ENCODE measurements around the gene ABCG8. TPM values are rescaled to one million over a fixed set of nuclear protein-coding genes. Genes with fewer than 3 reads are reported as not detected.

ABCG8 gene
- total RNA-seq, 2 experiments from 2014 or later = not detected

DNA sequence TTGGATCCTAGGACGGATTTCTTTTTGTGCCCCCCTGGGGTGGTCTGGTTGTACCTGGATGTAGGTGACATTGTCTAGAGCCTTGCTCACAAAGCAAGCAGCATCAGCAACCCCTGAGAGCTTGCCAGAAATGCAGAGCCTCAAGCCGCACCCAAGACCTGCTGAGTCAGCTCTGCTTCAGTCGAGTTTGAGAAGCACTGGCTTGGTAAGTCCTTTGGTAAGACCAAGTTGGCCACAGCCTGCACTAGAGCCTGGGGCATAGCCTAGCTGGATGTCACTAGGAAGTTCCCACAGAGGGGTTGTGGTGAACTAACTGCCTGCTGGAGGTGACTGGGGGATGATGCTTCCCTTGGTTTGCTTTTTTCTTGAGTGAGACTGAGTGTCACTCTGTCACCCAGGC, 6.3 kb upstream of the ABCG8 start:
- H3K4me1 Mint-ChIP-seq (ENCODE audit: low read depth) = peaks cover 3% of the 10 kb centered on the region
- CTCF ChIA-PET = no interaction called here
- no peaks in the 10 kb centered on the region for H3K36me3 Mint-ChIP-seq (ENCODE audit: low read depth)
- intact Hi-C loops (cut with micrococcal nuclease) = no loop called here
- H3K9me3 Mint-ChIP-seq = no peaks in the 10 kb centered on the region
- H3K27me3 Mint-ChIP-seq (ENCODE audit: low read depth) = peaks cover 25% of the 10 kb centered on the region
- DNase-seq = no peak
- H3K4me3 Mint-ChIP-seq = no peak overlapping the region
- H3K27ac Mint-ChIP-seq = no peak overlapping the region

DNA sequence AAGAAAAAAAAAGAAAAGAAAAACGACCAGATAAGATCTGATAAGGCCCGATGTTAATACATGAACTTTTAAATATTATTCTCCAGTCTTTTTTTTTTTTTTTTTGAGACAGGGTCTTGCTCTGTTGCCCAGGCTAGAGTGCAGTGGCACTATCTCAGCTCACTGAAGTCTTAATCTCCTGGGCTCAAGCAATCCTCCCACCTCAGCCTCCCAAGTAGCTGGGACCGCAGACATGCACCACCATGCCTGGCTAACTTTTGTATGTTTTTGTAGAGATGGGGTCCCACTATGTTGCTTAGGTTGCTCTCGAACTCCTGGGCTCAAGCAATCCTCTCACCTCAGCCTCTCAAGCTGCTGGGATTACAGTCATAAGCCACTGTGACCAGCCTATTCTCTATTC, 1.7 kb upstream of the ABCG8 start:
- Mint-ChIP-seq H3K36me3 (ENCODE audit: low read depth) (no peaks in the 10 kb centered on the region), H3K9me3 (no peaks in the 10 kb centered on the region), H3K4me3 (no peak overlapping the region), H3K27me3 (ENCODE audit: low read depth) (peaks cover 4% of the 10 kb centered on the region), H3K27ac (no peak overlapping the region), H3K4me1 (ENCODE audit: low read depth) (no peaks in the 10 kb centered on the region)
- CTCF ChIA-PET = interaction anchor here (0.6 kb wide), 1 partner anchor 9 kb away, joined by 3 read pairs; no protein-coding TSS in a partner anchor
- intact Hi-C loops (cut with micrococcal nuclease) = no loop called here
- no peak for DNase-seq

DNA sequence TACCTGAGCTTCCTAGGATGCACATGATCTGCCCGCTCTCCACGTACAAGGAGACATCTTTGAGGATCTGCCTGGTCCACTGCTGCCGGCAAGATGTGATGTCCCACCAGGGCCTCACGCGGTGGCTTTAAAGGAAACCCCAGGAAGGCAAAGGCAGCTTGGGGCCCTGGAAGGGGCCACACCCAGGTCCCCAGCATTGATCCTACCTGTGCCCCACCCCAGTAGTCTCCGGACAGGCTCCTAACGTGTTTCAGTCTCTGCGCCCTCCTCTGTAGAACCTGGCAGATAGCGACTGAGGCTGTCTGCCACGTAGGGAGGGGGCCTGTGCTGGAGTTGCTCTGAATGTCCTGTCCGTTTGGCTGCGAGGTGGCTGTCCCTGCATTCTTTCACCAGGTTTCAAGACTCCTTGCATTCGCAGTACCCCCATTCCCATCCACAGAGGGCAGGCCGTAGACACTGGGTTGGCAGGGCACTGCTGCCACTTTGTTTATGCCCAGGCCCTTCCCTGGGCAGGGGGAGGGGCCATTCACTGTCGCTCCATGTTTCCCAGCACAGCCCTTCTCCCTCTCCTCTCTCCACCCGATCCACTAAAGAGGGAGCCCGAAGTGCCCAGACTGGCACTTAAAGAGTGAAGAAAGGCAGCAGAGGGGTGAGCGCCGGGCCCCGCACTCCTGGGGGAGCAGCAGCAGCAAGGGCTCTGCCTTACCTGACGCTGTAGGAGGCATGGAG, 776 bp upstream of the ABCG8 start:
- no peak for DNase-seq
- intact Hi-C loops (cut with micrococcal nuclease) = no loop called here
- Mint-ChIP-seq H3K4me3 (no peak overlapping the region), H3K4me1 (ENCODE audit: low read depth) (no peaks in the 10 kb centered on the region), H3K9me3 (no peaks in the 10 kb centered on the region), H3K27ac (no peak overlapping the region), H3K27me3 (ENCODE audit: low read depth) (peaks cover 1% of the 10 kb centered on the region), H3K36me3 (ENCODE audit: low read depth) (no peaks in the 10 kb centered on the region)
- CTCF ChIA-PET = no interaction called here

DNA sequence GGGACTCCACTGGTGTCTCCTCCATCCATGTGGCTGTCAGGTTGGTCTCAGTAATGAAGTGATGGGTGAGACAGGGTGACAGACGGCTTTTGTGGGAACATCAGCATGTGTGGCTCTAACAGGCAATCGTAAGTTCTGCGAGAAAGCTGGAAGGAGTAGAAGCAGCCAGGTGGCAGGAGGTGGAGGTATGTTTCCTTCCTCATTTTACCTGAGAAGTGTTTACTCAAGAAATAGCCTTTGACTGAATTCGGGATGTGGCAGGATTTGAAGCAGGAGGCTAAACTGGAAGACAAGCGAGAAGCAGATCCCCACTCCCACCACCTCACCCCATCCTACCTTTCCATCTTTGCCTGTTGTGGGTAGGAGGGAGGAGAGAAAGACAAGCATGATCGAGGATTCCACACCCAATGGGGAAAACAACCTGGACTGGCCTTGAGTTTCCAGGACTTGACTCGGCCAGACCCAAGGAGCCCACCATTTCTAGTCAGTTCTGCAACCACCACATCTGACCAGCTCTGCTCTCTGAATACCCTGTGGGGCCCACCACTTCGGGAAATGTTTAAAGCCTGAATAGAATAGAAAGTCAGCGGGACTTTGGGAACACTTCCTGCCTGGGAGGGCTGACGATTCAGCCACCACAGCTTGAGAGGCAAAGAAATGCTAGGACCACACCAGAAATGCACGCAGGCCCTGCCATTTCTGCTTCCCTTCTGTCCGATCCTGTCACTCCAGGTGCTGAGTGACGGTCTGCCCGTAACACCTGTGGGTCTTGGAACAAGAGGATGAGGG, 1.2 kb downstream of the ABCG8 start:
- no peaks in the 10 kb centered on the region for H3K4me1 Mint-ChIP-seq (ENCODE audit: low read depth)
- H3K9me3 Mint-ChIP-seq = no peaks in the 10 kb centered on the region
- CTCF ChIA-PET = interaction anchor here (0.6 kb wide), 1 partner anchor 204 kb away, joined by 5 read pairs; no protein-coding TSS in a partner anchor
- no peak for DNase-seq
- no peaks in the 10 kb centered on the region for H3K27me3 Mint-ChIP-seq (ENCODE audit: low read depth)
- no peak overlapping the region for H3K27ac Mint-ChIP-seq
- H3K4me3 Mint-ChIP-seq = no peak overlapping the region
- intact Hi-C loops (cut with micrococcal nuclease) = no loop called here
- H3K36me3 Mint-ChIP-seq (ENCODE audit: low read depth) = no peaks in the 10 kb centered on the region

DNA sequence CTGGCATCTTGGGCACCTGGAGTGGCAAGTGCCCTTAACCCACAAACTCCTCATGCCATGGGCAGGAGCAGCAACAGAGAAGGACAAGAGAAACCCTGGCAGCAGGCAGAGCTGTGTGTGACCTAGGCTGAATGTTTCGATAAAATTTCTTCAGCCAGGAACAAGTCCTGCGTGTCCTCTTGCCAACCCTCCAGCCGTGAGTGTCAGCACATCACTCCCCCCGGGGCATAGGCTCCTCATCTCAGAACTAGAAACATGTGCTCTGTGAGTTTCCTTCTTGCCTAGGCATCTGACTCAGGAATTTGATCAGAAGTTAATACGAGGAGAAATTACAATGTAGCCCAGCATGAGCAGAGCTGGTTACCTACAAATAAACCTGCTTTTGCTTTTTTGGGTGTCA, 2.2 kb downstream of the ABCG8 start:
- DNase-seq = no peak
- Mint-ChIP-seq H3K27me3 (ENCODE audit: low read depth) (no peaks in the 10 kb centered on the region), H3K9me3 (no peaks in the 10 kb centered on the region), H3K27ac (no peak overlapping the region), H3K36me3 (ENCODE audit: low read depth) (no peaks in the 10 kb centered on the region), H3K4me3 (no peak overlapping the region), H3K4me1 (ENCODE audit: low read depth) (no peaks in the 10 kb centered on the region)
- CTCF ChIA-PET = no interaction called here
- intact Hi-C loops (cut with micrococcal nuclease) = no loop called here

DNA sequence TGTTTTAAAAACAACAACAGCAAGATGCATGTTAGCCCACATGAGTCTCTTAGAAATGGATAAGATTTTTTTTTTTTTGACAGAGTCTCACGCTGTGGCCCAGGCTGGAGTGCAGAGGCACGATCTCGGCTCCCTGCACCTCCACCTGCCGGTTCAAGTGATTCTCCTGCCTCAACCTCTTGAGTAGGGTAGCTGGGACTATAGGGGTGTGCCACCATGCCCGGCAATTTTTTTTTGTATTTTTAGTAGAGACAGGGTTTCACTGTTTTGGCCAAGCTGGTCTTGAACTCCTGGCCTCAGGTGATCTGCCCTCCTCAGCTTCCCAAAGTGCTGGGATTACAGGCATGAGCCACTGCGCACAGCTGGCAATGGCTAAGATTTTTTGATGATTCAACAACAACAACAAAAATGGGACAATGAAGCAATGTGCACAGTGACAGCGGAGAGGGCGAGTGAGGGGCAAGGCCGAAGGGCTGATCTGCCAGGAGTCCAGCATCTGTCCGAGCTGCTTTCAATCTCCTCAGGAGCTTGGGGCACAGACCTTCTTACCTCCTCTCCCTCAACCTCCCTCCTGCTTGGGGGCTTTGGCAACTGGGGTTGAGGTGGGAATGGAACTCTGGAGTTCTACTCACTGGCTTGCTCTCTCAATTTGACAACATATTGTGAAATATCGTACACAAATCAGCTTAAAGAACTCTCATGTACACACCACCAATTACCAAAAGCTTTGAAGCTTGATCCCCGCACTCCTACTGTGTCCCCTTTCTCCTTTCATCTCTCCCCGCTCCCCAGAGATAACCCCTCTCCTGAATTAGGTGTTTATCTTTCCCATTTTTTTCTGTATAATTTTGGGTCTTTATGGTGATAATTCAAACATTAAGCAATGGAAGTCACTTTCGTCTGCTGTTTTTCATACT, 3.4 kb downstream of the ABCG8 start:
- CTCF ChIA-PET = no interaction called here
- intact Hi-C loops (cut with micrococcal nuclease) = no loop called here
- H3K27me3 Mint-ChIP-seq (ENCODE audit: low read depth) = no peaks in the 10 kb centered on the region
- no peak for DNase-seq
- no peak overlapping the region for H3K4me3 Mint-ChIP-seq
- H3K36me3 Mint-ChIP-seq (ENCODE audit: low read depth) = no peaks in the 10 kb centered on the region
- H3K9me3 Mint-ChIP-seq = no peaks in the 10 kb centered on the region
- no peak overlapping the region for H3K27ac Mint-ChIP-seq
- H3K4me1 Mint-ChIP-seq (ENCODE audit: low read depth) = no peaks in the 10 kb centered on the region

DNA sequence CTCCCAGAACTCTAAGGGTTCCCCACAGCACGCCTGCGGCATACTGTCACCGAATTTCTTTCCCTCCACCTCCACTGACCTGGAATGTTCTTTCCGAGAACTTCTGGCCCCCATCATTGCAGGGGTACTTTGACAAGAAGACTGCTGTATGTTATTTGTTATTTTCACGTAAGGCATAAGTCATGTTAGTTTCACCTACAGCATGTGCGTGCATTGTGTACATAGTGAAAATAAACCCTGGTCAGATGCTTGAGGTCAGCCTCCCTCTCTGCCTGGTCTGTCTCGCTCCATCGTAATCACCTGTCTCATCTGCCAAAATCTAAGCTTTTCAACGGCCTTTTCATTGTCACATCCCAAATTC, 4.1 kb downstream of the ABCG8 start:
- no peak overlapping the region for H3K4me3 Mint-ChIP-seq

DNA sequence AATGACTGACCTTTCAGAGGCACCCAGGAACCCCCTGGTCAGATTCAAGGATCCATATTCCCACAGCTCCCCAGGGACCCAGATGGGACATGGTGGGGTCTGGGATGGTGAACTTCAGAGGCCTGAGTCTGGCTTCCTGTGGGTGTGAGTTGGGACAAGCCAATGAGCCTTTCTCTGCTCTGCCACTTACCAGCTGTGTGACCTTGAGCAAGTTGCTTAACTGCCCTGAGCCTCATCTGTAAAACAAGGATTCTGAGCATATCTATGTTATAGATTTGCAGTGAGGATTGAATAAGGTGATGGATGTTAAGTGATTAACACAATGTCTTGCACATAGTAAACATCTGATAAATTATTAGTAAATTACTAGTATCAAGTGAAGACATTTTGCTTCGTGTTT, 6.4 kb downstream of the ABCG8 start:
- CTCF ChIA-PET = no interaction called here
- H3K4me3 Mint-ChIP-seq = no peak overlapping the region

More for the DNA sequence above, 4.1 kb downstream of the ABCG8 start:
- CTCF ChIA-PET = no interaction called here
- no peak overlapping the region for H3K27ac Mint-ChIP-seq
- no peaks in the 10 kb centered on the region for H3K9me3 Mint-ChIP-seq
- no peaks in the 10 kb centered on the region for H3K27me3 Mint-ChIP-seq (ENCODE audit: low read depth)
- H3K4me1 Mint-ChIP-seq (ENCODE audit: low read depth) = no peaks in the 10 kb centered on the region
- no peak for DNase-seq
- no peaks in the 10 kb centered on the region for H3K36me3 Mint-ChIP-seq (ENCODE audit: low read depth)
- intact Hi-C loops (cut with micrococcal nuclease) = no loop called here

DNA sequence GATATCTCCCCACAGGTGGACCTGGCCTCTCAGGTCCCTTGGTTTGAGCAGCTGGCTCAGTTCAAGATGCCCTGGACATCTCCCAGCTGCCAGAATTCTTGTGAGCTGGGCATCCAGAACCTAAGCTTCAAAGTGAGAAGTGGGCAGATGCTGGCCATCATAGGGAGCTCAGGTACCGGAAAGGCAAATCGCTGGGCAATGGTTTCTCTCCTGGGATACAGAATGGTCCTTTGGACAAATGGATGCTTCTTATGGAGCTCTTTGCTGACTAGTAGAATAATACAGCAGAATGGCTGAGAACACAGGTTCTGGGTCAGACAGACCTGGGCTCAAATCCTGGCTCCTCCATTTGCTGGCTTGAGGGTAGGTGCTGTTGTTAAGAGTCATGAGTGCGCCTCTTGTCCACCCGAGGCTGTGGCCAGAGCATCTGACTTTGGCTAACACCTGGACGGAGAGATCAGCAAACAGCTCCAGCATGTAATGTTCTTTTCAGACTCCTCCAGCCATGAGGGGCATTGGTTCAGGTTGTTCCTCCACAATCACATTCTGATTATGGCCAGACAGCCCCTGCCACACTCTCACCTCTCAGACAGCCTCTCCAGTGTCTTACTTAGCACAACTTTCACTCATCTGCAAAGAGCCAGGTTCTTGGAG, 7.5 kb downstream of the ABCG8 start:
- Mint-ChIP-seq H3K27ac (no peak overlapping the region), H3K4me1 (ENCODE audit: low read depth) (no peaks in the 10 kb centered on the region), H3K36me3 (ENCODE audit: low read depth) (no peaks in the 10 kb centered on the region), H3K27me3 (ENCODE audit: low read depth) (peaks cover 2% of the 10 kb centered on the region), H3K4me3 (no peak overlapping the region), H3K9me3 (no peaks in the 10 kb centered on the region)
- DNase-seq = no peak
- intact Hi-C loops (cut with micrococcal nuclease) = no loop called here
- CTCF ChIA-PET = no interaction called here

More for the DNA sequence above, 6.4 kb downstream of the ABCG8 start:
- Mint-ChIP-seq H3K27ac (no peak overlapping the region), H3K27me3 (ENCODE audit: low read depth) (peaks cover 2% of the 10 kb centered on the region), H3K36me3 (ENCODE audit: low read depth) (no peaks in the 10 kb centered on the region), H3K4me1 (ENCODE audit: low read depth) (no peaks in the 10 kb centered on the region), H3K9me3 (no peaks in the 10 kb centered on the region)
- intact Hi-C loops (cut with micrococcal nuclease) = no loop called here
- no peak for DNase-seq

DNA sequence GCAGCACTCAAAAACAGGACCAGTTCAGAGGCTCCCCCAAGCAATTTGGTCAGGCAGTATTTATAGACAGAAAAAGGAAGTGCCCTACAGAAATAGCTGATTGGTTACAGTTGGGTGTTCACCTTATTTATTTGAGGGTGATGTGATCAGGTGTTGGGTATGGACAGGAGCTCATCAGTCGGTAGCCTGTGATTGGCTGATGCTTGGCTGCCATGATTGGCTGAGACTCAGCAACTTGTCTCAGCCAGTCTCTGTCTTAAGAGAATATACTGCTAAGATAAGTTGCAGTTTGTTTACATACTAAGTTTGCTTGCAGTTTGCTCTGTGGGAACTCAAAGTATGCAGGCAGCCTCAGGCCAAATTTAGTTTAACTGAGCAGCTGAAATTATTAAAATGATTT, 9.4 kb downstream of the ABCG8 start:
- DNase-seq = no peak
- H3K27ac Mint-ChIP-seq = no peak overlapping the region
- CTCF ChIA-PET = no interaction called here
- peaks cover 6% of the 10 kb centered on the region for H3K27me3 Mint-ChIP-seq (ENCODE audit: low read depth)
- no peak overlapping the region for H3K4me3 Mint-ChIP-seq
- H3K9me3 Mint-ChIP-seq = no peaks in the 10 kb centered on the region
- intact Hi-C loops (cut with micrococcal nuclease) = no loop called here
- H3K4me1 Mint-ChIP-seq (ENCODE audit: low read depth) = no peaks in the 10 kb centered on the region
- no peaks in the 10 kb centered on the region for H3K36me3 Mint-ChIP-seq (ENCODE audit: low read depth)

DNA sequence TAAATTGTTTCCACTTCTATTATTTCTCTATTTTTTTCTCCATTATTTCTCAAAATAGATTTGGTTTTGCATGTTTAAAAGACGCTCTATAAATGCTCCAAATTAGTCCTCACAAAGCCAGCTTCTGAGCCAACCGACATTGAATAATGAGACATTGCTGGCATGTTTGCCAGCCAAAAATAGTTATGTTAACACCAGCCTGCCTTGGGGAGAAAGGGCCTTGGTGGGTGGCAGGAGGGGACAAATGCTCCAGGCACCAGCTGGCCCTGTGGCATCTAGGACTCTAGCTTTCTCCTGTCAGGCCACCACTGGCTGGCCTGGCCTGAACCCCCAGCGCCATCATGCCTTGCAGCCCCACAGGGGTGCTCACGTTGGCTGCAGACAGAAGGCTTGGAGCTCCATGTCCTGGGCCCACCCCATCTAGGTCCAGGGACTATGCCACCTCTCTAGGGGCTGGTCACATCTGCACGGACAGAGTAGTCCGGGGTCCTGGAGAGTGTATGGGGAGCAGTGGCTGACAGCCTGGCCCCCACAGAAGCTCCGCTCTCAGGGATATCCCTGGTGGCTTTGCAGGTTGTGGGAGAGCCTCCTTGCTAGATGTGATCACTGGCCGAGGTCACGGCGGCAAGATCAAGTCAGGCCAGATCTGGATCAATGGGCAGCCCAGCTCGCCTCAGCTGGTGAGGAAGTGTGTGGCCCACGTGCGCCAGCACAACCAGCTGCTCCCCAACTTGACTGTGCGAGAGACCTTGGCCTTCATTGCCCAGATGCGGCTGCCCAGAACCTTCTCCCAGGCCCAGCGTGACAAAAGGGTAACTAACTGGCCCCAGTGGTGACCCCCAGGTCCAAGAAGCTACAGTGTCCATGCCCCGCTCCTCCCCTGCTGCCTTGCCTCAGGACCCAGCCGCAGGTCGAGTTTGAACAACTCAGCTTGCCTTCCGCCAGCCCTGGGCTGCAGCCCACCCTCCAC, 12.5 kb downstream of the ABCG8 start:
- DNase-seq = no peak
- H3K4me1 Mint-ChIP-seq (ENCODE audit: low read depth) = no peaks in the 10 kb centered on the region
- no peak overlapping the region for H3K27ac Mint-ChIP-seq
- H3K9me3 Mint-ChIP-seq = no peaks in the 10 kb centered on the region
- CTCF ChIA-PET = no interaction called here
- no peaks in the 10 kb centered on the region for H3K36me3 Mint-ChIP-seq (ENCODE audit: low read depth)
- peaks cover 22% of the 10 kb centered on the region for H3K27me3 Mint-ChIP-seq (ENCODE audit: low read depth)
- intact Hi-C loops (cut with micrococcal nuclease) = no loop called here
- H3K4me3 Mint-ChIP-seq = no peak overlapping the region
